Epidermal melanocyte (primary cell): ENCODE measurements around the gene OR14J1.
"Not testable (repeated sequence)": the region's sequence is repeated elsewhere in the genome, so short reads cannot be mapped to it uniquely, and the experiment has no call there.

Experiments used
- DNase-seq: peaks from one replicate; pipeline ENCODE4 v3.0.0; 2011; ENCODE audit warnings: low spot score; ENCODE audit not compliant: insufficient read length

Gene OR14J1, protein sequence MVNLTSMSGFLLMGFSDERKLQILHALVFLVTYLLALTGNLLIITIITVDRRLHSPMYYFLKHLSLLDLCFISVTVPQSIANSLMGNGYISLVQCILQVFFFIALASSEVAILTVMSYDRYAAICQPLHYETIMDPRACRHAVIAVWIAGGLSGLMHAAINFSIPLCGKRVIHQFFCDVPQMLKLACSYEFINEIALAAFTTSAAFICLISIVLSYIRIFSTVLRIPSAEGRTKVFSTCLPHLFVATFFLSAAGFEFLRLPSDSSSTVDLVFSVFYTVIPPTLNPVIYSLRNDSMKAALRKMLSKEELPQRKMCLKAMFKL

GRCh38 chr6:29301316-29301715, at the start of gene OR14J1:
OR14J1 (plus strand) TSS chr6:29301701; CDS start chr6:29306690, 4,989 bp downstream.
- DNase-seq = no peak

GRCh38 chr6:29251736-29252135, 49.8 kb upstream of the OR14J1 start:
- no peak for DNase-seq

GRCh38 chr6:29255530-29255929, 46.0 kb upstream of the OR14J1 start:
- DNase-seq = no peak

- no peak for DNase-seq
These were observed 41.8 kb upstream of the OR14J1 start for GRCh38 chr6:29259721-29260120.

DNA sequence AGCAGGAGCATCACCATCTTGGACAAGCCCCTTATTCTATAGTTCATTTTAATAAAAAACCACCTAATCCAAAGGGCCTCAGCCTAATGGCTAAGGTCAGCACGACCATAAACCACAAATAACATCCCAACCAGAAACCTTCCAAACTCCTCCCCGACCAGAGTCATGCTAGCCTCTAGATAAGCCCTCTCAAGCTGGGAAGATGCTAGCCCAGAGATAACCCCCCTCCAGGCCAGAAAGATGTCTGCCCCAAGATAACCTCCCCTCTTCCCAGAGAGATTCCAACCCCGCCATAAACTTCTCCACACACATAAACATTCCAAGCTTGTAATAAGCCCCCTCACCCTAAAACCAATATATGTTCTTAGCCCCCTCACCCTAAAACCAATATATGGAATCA, 38.5 kb upstream of the OR14J1 start:
- DNase-seq = no peak

DNA sequence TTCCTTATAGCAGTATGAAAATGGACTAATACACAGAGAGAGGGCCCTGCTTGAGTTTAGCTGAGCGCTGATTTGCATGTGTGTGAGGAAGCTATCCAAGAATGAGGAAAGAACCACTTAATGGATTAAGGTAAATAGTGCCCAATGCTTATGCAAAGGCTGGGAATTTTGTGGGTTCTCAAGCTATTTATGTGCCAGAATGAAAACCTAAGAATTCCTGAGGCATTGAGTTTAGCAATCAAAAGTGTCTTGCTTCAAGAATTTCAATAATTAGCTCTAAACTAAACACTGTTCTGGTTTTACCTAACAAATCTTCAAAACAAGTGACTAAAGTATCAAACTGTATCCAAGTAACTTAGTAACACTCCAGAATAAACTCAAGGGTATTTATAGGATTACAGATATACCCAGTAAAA, 7.0 kb upstream of the OR14J1 start:
- DNase-seq = no peak

GRCh38 chr6:29295181-29295585, 6.3 kb upstream of the OR14J1 start:
- DNase-seq = no peak

- DNase-seq = no peak
These were observed 5.9 kb upstream of the OR14J1 start for GRCh38 chr6:29295623-29296022.

DNA sequence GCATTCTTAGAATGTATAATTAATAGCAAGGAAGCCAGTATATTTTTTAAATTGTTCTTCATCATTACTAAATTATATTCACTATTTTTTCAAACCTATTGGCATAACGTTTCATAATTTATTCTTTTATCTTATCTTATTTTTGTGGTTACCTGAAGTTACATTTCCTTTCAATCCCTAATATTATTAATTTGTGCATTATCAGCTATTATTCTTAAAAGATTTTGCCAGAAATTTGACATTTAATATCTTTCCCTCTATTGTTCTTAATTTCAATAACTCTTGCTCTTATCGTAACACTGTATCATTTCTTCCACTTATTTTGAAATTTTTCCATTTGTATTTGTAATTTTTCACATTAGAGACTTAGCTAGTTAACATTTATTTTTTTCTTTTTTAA, 18.4 kb downstream of the OR14J1 start:
- DNase-seq = no peak

- not testable (repeated sequence) for DNase-seq
These were observed 21.8 kb downstream of the OR14J1 start for GRCh38 chr6:29323332-29323731.

- DNase-seq = no peak
These were observed 24.3 kb downstream of the OR14J1 start for GRCh38 chr6:29325777-29326176.

DNA sequence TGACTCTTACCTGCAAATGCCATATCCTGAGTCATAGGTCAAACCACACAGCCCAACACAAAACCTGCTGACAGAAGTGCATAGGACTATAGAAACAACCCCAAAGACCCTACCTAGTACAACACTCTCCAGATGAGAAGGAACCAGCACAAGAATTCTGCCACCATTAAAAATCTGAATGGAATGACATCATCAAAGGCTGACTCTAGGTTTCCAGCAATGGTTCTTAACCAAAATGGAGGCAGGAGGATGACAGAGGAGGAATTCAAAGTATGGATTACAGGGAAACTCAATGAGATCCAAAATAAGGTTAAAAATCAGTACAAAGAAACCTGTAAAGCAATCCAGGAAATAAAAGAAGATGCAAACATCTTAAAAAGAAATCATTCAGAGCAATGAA, 31.2 kb downstream of the OR14J1 start:
- no peak for DNase-seq

DNA sequence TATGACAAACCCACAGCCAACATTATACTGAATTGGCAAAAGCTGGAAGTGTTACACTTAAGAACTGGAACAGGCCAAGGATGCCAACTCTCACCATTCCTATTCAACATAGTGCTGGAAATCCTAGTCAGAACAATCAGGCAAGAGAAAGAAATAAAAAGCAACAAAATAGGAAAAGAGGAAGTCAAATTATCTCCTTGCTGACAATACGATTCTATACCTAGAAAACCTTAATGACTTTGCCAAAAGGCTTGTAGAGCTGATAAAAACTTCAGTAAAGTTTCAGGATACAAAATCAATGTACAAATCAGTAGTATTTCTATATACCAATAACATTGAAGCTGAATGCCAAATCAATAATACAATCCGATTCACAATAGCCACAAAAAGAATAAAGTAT, 34.8 kb downstream of the OR14J1 start:
- DNase-seq = no peak

DNA sequence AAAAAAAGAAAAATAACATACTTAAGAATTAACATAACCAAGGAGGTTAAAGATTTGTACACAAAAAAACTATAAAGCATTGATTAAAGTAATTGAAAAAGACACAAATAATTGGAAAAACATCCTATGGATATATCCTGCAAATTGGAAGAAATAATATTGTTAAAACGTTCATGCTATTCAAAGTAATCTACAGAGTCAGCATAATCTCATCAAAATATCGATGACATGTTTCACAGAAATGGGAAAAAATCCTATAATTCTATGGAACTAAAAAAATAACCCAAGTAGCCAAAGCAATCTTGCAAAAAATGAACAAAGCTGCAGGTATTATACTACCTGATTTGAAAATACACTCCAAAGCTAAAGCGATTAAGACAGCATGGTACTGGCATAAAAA, 43.9 kb downstream of the OR14J1 start:
- no peak for DNase-seq

GRCh38 chr6:29349348-29349747, 47.8 kb downstream of the OR14J1 start:
- not testable (repeated sequence) for DNase-seq

DNA sequence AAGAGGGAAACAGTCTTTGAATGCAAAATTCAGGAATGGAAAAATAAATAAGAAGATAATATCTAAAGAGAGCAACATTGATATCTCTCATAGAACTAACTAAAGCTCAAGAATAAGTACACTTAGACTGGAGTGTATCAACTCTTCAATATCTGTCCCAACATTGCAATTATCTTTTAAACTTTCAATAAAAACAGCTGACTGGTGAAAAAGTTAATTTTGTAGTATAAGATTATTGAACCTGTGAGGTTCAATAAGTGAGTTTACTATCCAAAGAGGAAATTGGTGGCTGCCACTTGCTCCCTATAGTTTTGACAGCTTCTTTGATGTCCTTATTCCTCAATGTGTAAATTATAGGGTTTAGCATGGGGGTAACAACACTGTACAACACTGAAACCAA, 53.5 kb downstream of the OR14J1 start:
- DNase-seq = no peak

DNA sequence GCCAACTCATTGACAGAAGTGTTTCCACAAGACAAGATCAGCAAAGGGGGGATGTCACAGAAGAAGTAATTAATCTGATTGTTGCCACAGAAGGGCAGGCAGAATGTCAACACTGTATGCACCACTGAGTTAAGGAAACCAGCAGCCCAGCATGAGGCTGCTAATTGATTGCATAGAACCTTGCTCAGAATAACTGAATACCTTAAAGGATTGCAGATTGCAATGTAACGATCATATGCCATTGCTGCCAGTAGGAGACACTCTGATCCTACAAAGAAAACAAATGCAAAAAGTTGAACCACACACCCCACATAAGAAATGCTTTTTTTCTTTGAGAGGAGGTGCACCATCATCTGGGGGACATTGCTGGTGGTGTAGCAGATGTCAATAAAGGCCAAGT, 54.1 kb downstream of the OR14J1 start:
- no peak for DNase-seq
